ENCODE results near the gene TSPAN10. TPM values are rescaled to one million over a fixed set of nuclear protein-coding genes. Genes with fewer than 3 reads are reported as not detected.

Gene TSPAN10
- total RNA-seq, 4 donors from 2014 or later, result 0.22 to 0.84 TPM; not detected in 2

DNA sequence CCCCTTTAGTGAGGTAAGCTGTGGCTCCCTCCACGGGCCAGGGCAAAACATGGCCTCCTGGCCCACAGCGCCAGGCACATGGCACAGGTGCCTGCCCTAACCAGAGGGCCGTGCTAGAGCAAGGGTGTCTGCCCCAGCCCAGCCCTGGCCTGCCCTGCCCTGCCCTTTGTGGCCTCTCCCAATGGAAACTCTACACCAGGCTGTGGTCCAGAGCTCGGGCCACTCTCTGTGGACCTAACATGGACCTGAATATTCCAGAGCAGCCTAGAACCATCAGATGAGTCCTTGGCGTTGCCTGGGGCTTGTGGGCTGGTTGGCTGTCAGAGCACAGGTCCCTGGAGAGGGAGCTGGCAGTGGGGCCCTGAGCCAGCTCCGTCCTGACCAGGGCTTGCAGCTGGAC, 58.2 kb downstream of the TSPAN10 start:
- TF ChIP-seq POLR2A (IDR thresholded peaks at IDR 0.05) (no peak), EP300 (IDR thresholded peaks at IDR 0.05) (no peak)
- TF ChIP-seq, protein P1, sequence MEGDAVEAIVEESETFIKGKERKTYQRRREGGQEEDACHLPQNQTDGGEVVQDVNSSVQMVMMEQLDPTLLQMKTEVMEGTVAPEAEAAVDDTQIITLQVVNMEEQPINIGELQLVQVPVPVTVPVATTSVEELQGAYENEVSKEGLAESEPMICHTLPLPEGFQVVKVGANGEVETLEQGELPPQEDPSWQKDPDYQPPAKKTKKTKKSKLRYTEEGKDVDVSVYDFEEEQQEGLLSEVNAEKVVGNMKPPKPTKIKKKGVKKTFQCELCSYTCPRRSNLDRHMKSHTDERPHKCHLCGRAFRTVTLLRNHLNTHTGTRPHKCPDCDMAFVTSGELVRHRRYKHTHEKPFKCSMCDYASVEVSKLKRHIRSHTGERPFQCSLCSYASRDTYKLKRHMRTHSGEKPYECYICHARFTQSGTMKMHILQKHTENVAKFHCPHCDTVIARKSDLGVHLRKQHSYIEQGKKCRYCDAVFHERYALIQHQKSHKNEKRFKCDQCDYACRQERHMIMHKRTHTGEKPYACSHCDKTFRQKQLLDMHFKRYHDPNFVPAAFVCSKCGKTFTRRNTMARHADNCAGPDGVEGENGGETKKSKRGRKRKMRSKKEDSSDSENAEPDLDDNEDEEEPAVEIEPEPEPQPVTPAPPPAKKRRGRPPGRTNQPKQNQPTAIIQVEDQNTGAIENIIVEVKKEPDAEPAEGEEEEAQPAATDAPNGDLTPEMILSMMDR (IDR thresholded peaks at IDR 0.05), result no peak
- DNase-seq (ENCODE audit: low spot score in 2 of 2), result no peak
- H3K27ac ChIP-seq, result no peak overlapping the region
- no peaks in the 10 kb centered on the region for H3K9me3 ChIP-seq
- whole genome bisulfite sequencing, 2 donors, result 60 to 85% methylated on average over 4 of the region's 6 CpGs
- H3K4me3 ChIP-seq, result no peak overlapping the region
- H3K4me1 ChIP-seq, result no peaks in the 10 kb centered on the region
- H3K36me3 ChIP-seq, result peaks cover 10 to 99% (median 33%) of the 10 kb centered on the region in 3 donors
- no peaks in the 10 kb centered on the region for H3K27me3 ChIP-seq

DNA sequence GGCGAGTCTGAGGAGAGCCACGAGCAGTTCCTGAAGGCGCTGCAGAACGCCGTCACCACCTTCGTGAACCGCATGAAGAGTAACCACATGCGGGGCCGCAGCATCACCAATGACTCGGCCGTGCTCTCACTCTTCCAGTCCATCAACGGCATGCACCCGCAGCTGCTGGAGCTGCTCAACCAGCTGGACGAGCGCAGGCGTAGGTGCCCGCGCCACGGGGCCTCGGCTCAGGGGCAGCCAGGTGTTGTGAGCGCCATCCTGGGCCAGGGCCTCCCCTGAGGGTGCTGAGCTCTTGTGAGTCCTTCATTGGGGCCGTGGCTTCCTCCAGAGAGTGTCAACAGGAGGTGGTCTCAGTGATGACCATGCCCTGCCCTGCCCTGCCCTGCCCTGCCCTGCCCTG, 58.8 kb downstream of the TSPAN10 start:
- no peaks in the 10 kb centered on the region for H3K27me3 ChIP-seq
- TF ChIP-seq, protein P1 (IDR thresholded peaks at IDR 0.05), result no peak
- no peak for TF ChIP-seq EP300 (IDR thresholded peaks at IDR 0.05)
- no peak for TF ChIP-seq POLR2A (IDR thresholded peaks at IDR 0.05)
- no peaks in the 10 kb centered on the region for H3K9me3 ChIP-seq
- 88 to 90% methylated on average over 15 to 18 of the region's 22 CpGs for WGBS, 2 donors
- peaks cover 0 to 5% (median 1%) of the 10 kb centered on the region in 4 donors for H3K4me1 ChIP-seq
- no peak overlapping the region for H3K27ac ChIP-seq
- no peak for DNase-seq (ENCODE audit: low spot score in 2 of 2)
- peaks cover 10 to 99% (median 33%) of the 10 kb centered on the region in 3 donors for H3K36me3 ChIP-seq
- no peak overlapping the region for H3K4me3 ChIP-seq

DNA sequence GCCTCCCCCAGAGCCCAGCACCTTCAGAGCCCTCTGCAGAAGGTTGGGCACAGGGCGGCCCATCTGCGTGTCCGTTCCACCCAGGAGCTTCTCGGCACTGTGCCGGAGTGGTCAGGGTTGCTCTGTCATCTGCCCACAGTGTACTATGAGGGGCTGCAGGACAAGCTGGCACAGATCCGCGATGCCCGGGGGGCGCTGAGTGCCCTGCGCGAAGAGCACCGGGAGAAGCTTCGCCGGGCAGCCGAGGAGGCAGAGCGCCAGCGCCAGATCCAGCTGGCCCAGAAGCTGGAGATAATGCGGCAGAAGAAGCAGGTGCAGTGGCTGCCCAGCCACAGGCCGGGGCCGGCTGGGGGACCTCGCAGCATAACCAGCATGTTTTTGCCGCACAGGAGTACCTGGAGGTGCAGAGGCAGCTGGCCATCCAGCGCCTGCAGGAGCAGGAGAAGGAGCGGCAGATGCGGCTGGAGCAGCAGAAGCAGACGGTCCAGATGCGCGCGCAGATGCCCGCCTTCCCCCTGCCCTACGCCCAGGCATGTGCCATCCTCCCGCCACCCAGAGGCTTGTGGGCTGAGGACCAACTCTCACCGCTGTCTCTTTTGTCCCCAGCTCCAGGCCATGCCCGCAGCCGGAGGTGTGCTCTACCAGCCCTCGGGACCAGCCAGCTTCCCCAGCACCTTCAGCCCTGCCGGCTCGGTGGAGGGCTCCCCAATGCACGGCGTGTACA, 59.4 kb downstream of the TSPAN10 start:
- WGBS, 2 donors, result 94 to 96% methylated on average over 29 to 31 of the region's 40 CpGs
- H3K36me3 ChIP-seq, result peaks cover 10 to 99% (median 32%) of the 10 kb centered on the region in 3 donors

DNA sequence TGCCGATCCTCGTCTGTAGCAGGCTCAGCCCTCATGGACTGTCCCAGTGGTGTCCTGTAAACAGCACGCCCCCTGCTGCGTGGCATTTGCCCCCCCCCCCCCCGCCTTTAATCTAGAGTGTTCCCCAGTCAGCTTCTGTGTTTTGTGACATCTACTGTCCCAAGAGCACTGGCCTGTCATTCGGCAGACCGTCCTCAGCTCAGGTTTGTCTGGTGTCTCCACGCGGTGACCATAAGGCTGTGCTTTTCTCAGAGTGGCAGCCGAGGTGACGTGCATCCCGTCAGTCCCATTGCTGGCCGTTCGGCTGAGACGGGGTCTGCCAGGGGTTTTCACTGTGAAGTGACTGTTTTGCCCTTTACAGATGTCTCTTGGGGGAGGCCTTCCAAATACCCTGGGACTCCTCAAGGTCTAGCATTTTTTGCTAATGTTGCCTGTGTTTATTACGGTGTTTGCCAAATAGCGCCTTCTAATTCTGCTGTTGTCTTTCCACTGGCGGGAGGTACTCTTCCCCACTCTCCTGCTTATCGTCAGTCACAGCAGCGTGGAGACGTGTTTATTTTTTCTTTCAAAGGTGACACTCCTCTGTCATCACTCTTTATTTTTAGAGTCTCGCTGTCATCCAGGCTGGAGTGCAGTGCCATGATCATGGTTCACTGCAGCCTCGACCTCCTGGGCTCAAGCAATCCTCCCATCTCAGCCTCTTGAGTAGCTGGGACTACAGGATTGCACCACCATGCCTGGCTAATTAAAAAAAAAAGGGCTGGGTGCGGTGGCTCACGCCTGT, 60.5 kb downstream of the TSPAN10 start:
- 81 to 83% methylated on average over 21 to 24 of the region's 25 CpGs for WGBS, 2 donors
- no peaks in the 10 kb centered on the region for H3K27me3 ChIP-seq
- H3K27ac ChIP-seq, result no peak overlapping the region
- H3K4me1 ChIP-seq, result peaks cover 0 to 22% (median 15%) of the 10 kb centered on the region in 4 donors
- H3K36me3 ChIP-seq, result peaks cover 10 to 93% (median 24%) of the 10 kb centered on the region in 3 donors
- no peak for DNase-seq (ENCODE audit: low spot score in 2 of 2)
- H3K9me3 ChIP-seq, result no peaks in the 10 kb centered on the region
- H3K4me3 ChIP-seq, result no peak overlapping the region
- TF ChIP-seq POLR2A (IDR thresholded peaks at IDR 0.05) (no peak), EP300 (IDR thresholded peaks at IDR 0.05) (no peak)
- TF ChIP-seq, protein P1 (IDR thresholded peaks at IDR 0.05), result no peak

More for the DNA sequence above, 59.4 kb downstream of the TSPAN10 start:
- Histone ChIP-seq H3K27me3 (no peaks in the 10 kb centered on the region), H3K9me3 (no peaks in the 10 kb centered on the region), H3K4me3 (no peak overlapping the region), H3K4me1 (peaks cover 0 to 11% (median 4%) of the 10 kb centered on the region in 4 donors), H3K27ac (no peak overlapping the region)
- DNase-seq (ENCODE audit: low spot score in 2 of 2), result no peak
- TF ChIP-seq POLR2A (IDR thresholded peaks at IDR 0.05) (no peak), EP300 (IDR thresholded peaks at IDR 0.05) (no peak)
- TF ChIP-seq, protein P1 (IDR thresholded peaks at IDR 0.05), result no peak

Small RNA genes lying within 50 kb of the gene (small RNA-seq; reads per million reads assigned to genes)
- 0.66 reads per million for gene MIR6786

Other genes with a start within 250 kb of the TSPAN10 start
- gene BAHCC1, start 241.7 kb upstream of the TSPAN10 start, total RNA-seq, result 10 to 100 TPM; 15.1 to 38.7 (median 27.4) TPM
- 1,000 to 10,000 TPM; 2,372 to 2,875 (median 2,670) TPM for gene ACTG1, start 124.4 kb upstream of the TSPAN10 start, total RNA-seq
- gene FSCN2, start 108.8 kb upstream of the TSPAN10 start, total RNA-seq, result 1 to 10 TPM in 3 of 4 donors, under 1 TPM in 1; 0.42 to 4.4 (median 3.7) TPM
- gene FAAP100, start 84.8 kb upstream of the TSPAN10 start, total RNA-seq, result 10 to 100 TPM; 20.1 to 41.7 (median 26.7) TPM
- 10 to 100 TPM; 51.1 to 79.2 (median 62.1) TPM for gene NPLOC4, start 84 bp upstream of the TSPAN10 start, total RNA-seq
- gene PDE6G, start 19.3 kb downstream of the TSPAN10 start, total RNA-seq, result not detected
- 10 to 100 TPM; 31.4 to 38.1 (median 35.8) TPM for gene OXLD1, start 29.4 kb downstream of the TSPAN10 start, total RNA-seq
- 10 to 100 TPM; 10.9 to 35.7 (median 14.4) TPM for gene CCDC137, start 29.5 kb downstream of the TSPAN10 start, total RNA-seq
- gene ARL16, start 46.6 kb downstream of the TSPAN10 start, total RNA-seq, result 10 to 100 TPM; 22.1 to 37.9 (median 34.3) TPM
- gene HGS, start 46.8 kb downstream of the TSPAN10 start, total RNA-seq, result 100 to 1,000 TPM in 2 of 4 donors, 10 to 100 TPM in 2; 75.2 to 166 (median 104) TPM
- gene MRPL12, start 66.2 kb downstream of the TSPAN10 start, total RNA-seq, result 10 to 100 TPM; 26.1 to 63.3 (median 35.8) TPM
- gene SLC25A10, start 75.1 kb downstream of the TSPAN10 start, total RNA-seq, result 10 to 100 TPM; 10.8 to 32.1 (median 22.6) TPM
- gene GCGR, start 167.0 kb downstream of the TSPAN10 start, total RNA-seq, result 10 to 100 TPM in 2 of 4 donors, 1 to 10 TPM in 2; 1.8 to 14.7 (median 8.1) TPM
- gene MCRIP1, start 196.1 kb downstream of the TSPAN10 start, total RNA-seq, result 100 to 1,000 TPM in 1 of 4 donors, 10 to 100 TPM in 3; 78.7 to 105 (median 92.5) TPM
- gene PPP1R27, start 197.9 kb downstream of the TSPAN10 start, total RNA-seq, result 1 to 10 TPM in 1 of 4 donors, not detected in 3; 2.6 TPM
- gene P4HB, start 223.3 kb downstream of the TSPAN10 start, total RNA-seq, result 100 to 1,000 TPM; 385 to 594 (median 472) TPM
- gene ARHGDIA, start 234.1 kb downstream of the TSPAN10 start, total RNA-seq, result 100 to 1,000 TPM; 190 to 484 (median 237) TPM

All from tibial nerve (tissue), 4 donors.